ENCODE data around the gene NCBP2.

DNA sequence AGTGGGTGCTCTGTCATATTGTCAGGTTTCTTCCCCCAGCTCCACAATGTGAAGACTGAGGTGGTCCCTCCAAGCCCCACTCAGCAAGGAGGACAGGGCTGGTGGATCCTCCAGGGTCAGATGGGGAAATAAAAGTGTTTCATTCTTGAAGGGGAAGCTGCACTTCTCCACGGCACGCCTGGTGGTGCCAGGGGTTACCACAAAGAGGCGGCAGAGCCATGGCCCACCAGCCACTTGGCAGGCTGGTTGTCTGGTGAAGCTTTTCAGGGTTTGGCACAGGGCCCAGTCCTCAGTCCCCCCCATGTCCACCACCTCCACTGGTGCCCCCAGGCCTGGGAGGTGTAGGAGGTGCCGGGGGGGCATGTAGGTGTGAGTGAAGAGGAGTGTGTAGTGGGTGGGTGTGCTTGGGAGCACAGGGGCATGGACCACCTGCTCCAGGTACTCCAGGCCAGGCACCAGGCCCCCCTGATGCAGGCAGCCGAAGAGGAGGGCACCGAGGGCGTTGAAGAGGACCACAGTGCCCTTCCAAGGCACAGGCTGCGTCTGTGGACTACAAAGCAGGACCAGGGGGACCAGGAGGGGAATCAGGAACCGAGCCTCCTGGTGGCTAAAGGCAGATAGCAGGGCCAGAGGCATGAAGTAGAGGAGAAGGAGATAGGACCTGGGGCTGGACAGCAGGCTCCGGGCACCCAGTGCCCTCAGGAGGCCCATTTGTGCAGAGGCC lies 5.0 kb upstream of the NCBP2 start:
- TF ChIP-seq CTCF (IDR thresholded peaks at IDR 0.05; ENCODE audit: extremely low read depth in 1 of 2, insufficient read depth in 1 of 2, low read depth in 1 of 2, low read length in 2 of 2), result peak in 1 of 2 donors; percentile 11
- no peak for TF ChIP-seq EZH2 (IDR thresholded peaks at IDR 0.05; ENCODE audit: borderline replicate concordance, low read depth, low read length, severe bottlenecking)
- no peak for TF ChIP-seq POLR2AphosphoS5 (IDR thresholded peaks at IDR 0.05; ENCODE audit: insufficient read depth, low read depth, low read length)
- TF ChIP-seq POLR2A (IDR thresholded peaks at IDR 0.05; ENCODE audit: low read depth, low read length), result no peak
- TF ChIP-seq GATA2 (IDR thresholded peaks at IDR 0.05; ENCODE audit: insufficient read depth, insufficient read length, low read depth, low read length), result no peak
- no peak for TF ChIP-seq MYC (IDR thresholded peaks at IDR 0.05; ENCODE audit: low read depth, low read length)
- no peak for TF ChIP-seq MAX (IDR thresholded peaks at IDR 0.05; ENCODE audit: insufficient read depth, insufficient read length)

Data from endothelial cell of umbilical vein (primary cell).